GM18511 (cell line): ENCODE results near the gene SIX5.
"Not testable (repeated sequence)": the region's sequence is repeated elsewhere in the genome, so short reads cannot be mapped to it uniquely, and the experiment has no call there.

Experiments
- ATAC-seq: cut with Tn5 transposase; IDR thresholded peaks from one replicate; pipeline ENCODE4 v1.9.1; 2021; ENCODE audit warnings: mild to moderate bottlenecking, moderate library complexity; ENCODE audit not compliant: unreplicated experiment

The SIX5 gene

GRCh38 chr19:45761714-45762113 is 7.3 kb downstream of the SIX5 start:
- no peak for ATAC-seq

- ATAC-seq: no peak
These were observed 10.1 kb downstream of the SIX5 start for GRCh38 chr19:45758921-45759320.

- ATAC-seq: no peak
These were observed 11.4 kb downstream of the SIX5 start for GRCh38 chr19:45757695-45758094.

- ATAC-seq: no peak
These were observed 14.7 kb downstream of the SIX5 start for GRCh38 chr19:45754323-45754722.

GRCh38 chr19:45753548-45753947 is 15.5 kb downstream of the SIX5 start:
- ATAC-seq: no peak

GRCh38 chr19:45752639-45753038 is 16.4 kb downstream of the SIX5 start:
- ATAC-seq: no peak

- not testable (repeated sequence) for ATAC-seq
These were observed 17.6 kb downstream of the SIX5 start for GRCh38 chr19:45751483-45751882.

GRCh38 chr19:45747513-45747912 is 21.5 kb downstream of the SIX5 start:
- no peak for ATAC-seq

- no peak for ATAC-seq
These were observed 22.2 kb downstream of the SIX5 start for GRCh38 chr19:45746866-45747265.

- ATAC-seq: no peak
These were observed 23.4 kb downstream of the SIX5 start for GRCh38 chr19:45745606-45746005.

- ATAC-seq: no peak
These were observed 26.1 kb downstream of the SIX5 start for GRCh38 chr19:45742969-45743368.

- ATAC-seq: no peak
These were observed 29.3 kb downstream of the SIX5 start for GRCh38 chr19:45739498-45740439.

- ATAC-seq: no peak
These were observed 35.8 kb downstream of the SIX5 start, which contains the start of gene MEIOSIN for GRCh38 chr19:45733160-45733810. MEIOSIN (plus strand) TSS chr19:45733439; CDS start chr19:45735377, 1,938 bp downstream.

GRCh38 chr19:45730368-45731288 is 38.4 kb downstream of the SIX5 start, which contains the start of gene FBXO46:
FBXO46 (minus strand) TSS chr19:45730896; CDS start chr19:45713495, 17,401 bp downstream.
- ATAC-seq: peak; percentile 97

GRCh38 chr19:45729800-45730290 is 39.2 kb downstream of the SIX5 start:
- ATAC-seq: no peak

- ATAC-seq: not testable (repeated sequence)
These were observed 40.4 kb downstream of the SIX5 start for GRCh38 chr19:45728683-45729082.

GRCh38 chr19:45720065-45720464 is 49.0 kb downstream of the SIX5 start:
- not testable (repeated sequence) for ATAC-seq

- no peak for ATAC-seq
These were observed 50.9 kb downstream of the SIX5 start for GRCh38 chr19:45717983-45718650.

GRCh38 chr19:45717131-45717982 is 51.7 kb downstream of the SIX5 start:
- ATAC-seq: peak; percentile 98
